A172 (cell line): Measurements from ENCODE around the gene SLC38A8. TPM values are rescaled to one million over a fixed set of nuclear protein-coding genes. Genes with fewer than 3 reads are reported as not detected.

Experiments used
- DNase-seq: peaks from one replicate; pipeline ENCODE4 v3.0.0-alpha.2; 2015; ENCODE audit warnings: low spot score
- total RNA-seq: library from RNA; depleted of rRNA; stranded (reverse); fragments of >200 nt; shearing (Covaris generic); gene quantifications from 2 replicates; pipeline ENCODE4 v1.2.3, GENCODE V29; 2014; rRNA removed

SLC38A8 gene
- total RNA-seq, 1 experiment from 2014 or later = not detected

GRCh38 chr16:83971165-83972130 is 71.1 kb downstream of the SLC38A8 start:
- DNase-seq = no peak

- DNase-seq = no peak
Measured at GRCh38 chr16:83970430-83970815, 72.2 kb downstream of the SLC38A8 start.

- no peak for DNase-seq
Measured at GRCh38 chr16:83969771-83970429, 72.7 kb downstream of the SLC38A8 start.

- no peak for DNase-seq
Measured at GRCh38 chr16:83968891-83969649, 73.5 kb downstream of the SLC38A8 start.

- no peak for DNase-seq
Measured at GRCh38 chr16:83968306-83968851, 74.2 kb downstream of the SLC38A8 start.

GRCh38 chr16:83967838-83968305 is 74.7 kb downstream of the SLC38A8 start, which contains the start of gene NECAB2:
NECAB2 (plus strand) TSS chr16:83968244; CDS start chr16:83968649, 405 bp downstream.
- DNase-seq = no peak

GRCh38 chr16:83967091-83967490 is 75.5 kb downstream of the SLC38A8 start:
- no peak for DNase-seq

GRCh38 chr16:83966153-83966696 is 76.4 kb downstream of the SLC38A8 start:
- DNase-seq = no peak

- no peak for DNase-seq
Measured at GRCh38 chr16:83965444-83966152, 77.0 kb downstream of the SLC38A8 start.

GRCh38 chr16:83964684-83965443 is 77.7 kb downstream of the SLC38A8 start:
- DNase-seq = no peak

- DNase-seq = no peak
Measured at GRCh38 chr16:83963277-83964119, 79.1 kb downstream of the SLC38A8 start.

GRCh38 chr16:83961591-83961990 is 81.0 kb downstream of the SLC38A8 start:
- no peak for DNase-seq

- no peak for DNase-seq
Measured at GRCh38 chr16:83960521-83961249, 81.9 kb downstream of the SLC38A8 start.

Other genes with a start within 250 kb of the SLC38A8 start
- 36.6 and 40.9 TPM in 2 replicates for gene HSBP1, start 234.8 kb downstream of the SLC38A8 start, total RNA-seq
- gene MLYCD, start 143.7 kb downstream of the SLC38A8 start, total RNA-seq = 3.1 and 4.1 TPM in 2 replicates
- 6.2 and 10.6 TPM in 2 replicates for gene OSGIN1, start 89.6 kb downstream of the SLC38A8 start, total RNA-seq
- 2.2 and 8.5 TPM in 2 replicates for gene NECAB2, start 74.6 kb downstream of the SLC38A8 start, total RNA-seq
- gene MBTPS1, start 74.1 kb upstream of the SLC38A8 start, total RNA-seq = 74.5 and 86.0 TPM in 2 replicates
- 45.8 and 56.5 TPM in 2 replicates for gene HSDL1, start 102.4 kb upstream of the SLC38A8 start, total RNA-seq
- gene DNAAF1, start 102.5 kb upstream of the SLC38A8 start, total RNA-seq = 0.41 and 0.88 TPM in 2 replicates
- 22.3 and 37.7 TPM in 2 replicates for gene TAF1C, start 144.3 kb upstream of the SLC38A8 start, total RNA-seq
- gene ADAD2, start 148.4 kb upstream of the SLC38A8 start, total RNA-seq = not detected in 2 replicates
- 0.02 TPM in 1 of 2 replicates, not detected in the other for gene KCNG4, start 197.2 kb upstream of the SLC38A8 start, total RNA-seq